ENCODE measurements around the gene AFF1.

AFF1 gene

DNA sequence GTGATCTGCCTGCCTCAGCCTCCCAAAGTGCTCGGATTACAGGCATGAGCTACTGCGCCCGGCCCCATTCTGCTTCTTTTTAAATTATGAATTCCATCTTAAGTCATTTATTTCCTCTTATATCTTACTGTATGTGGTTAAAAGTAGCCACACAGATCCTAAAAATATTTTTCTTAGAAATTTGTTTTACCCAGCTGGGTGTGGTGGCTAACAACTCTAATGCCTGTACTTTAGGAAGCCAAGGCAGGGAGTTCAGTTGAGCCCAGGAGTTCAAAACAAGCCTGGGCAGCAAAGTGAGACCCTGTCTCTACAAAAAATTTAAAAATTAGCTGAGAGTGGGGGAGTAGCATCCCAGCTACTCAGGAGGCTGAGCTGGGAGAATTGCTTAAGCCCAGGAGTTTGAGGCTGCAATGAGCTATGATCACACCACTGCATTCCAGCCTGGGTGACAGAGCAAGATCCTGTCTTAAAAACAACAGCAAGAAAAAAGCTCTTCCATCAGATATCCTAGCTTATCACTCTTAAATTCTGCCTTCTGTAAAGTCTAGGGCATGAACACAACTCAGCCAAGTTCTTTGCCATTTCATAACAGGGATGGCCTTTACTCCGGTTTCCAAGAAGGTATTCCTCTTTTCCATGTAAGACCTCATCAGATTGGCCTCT lies 15.1 kb upstream of the AFF1 start:
- DNase-seq, result no peak

DNA sequence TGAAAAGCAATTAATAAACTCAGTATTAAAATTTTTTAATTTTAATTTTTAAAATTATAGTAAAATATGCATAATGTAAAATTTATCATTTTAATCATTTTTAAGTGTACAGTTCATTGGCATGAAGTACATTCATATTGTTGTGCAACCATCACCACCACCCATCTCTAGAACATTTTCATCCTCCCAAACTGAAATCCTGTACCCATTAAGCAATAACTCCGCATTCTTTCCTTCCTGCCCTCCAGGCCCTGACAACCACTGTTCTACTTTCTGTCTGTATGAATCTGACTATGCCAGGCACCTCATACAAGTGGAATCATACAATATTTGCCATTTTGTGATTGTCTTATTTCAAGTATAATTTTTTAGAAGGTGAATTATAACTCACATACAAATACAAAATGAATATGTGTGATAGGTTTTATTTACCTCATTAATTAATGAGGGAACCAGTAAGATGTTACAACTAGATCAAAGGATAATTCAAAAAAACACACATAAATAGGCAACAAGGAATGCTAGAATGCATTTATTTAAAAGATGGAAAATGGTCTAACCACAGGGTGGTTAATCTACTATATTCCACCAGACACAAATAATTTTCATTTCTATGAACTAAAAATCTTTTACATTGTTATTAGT lies 13.1 kb upstream of the AFF1 start:
- no peak for DNase-seq

DNA sequence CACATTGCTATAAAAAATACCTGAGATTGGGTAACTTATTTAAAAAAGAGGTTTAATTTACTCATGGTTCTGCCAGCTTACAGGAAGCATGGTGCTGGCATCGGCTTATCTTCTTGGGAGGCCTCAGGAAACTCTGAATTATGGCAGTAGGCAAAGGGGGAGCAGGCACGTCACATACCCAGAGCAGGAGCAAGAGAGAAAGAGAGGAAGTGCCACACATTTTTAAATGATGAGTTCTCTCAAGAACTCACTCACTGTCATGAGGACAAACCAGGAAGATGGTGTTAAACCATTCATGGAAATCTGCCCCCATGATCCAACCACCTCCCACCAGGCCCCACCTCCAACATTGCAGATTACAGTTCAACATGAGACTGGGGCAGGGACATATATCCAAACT lies 10.0 kb upstream of the AFF1 start:
- DNase-seq, result no peak

DNA sequence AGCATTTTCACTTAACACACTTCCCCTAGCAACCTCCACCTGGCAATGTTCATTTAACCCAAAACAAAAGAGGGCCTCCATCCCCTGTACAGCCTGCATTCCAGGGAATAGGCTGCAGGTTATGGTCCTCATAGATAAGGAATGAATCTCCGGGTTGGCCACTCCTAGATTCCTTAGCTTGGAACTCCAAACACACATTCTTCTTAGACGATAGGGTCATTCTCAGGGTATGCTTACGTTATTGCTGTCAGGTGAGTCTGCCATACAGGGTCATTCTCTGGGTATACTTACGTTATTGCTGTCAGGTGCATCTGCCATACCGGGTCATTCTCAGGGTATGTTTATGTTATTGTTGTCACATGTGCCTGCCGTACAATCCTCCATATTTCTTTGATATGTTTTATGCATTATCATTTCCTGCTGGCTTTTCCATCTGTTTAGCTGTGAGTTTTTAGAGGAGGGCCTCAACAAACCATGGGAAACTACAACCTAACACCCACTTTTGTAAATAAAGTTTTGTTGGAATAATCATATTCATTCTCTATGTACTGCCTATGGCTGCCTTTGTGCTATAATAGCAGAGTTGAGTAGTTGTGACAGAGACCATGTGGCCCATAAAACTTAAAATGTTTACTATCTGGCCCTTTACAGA lies 8.2 kb upstream of the AFF1 start:
- DNase-seq, result no peak

DNA sequence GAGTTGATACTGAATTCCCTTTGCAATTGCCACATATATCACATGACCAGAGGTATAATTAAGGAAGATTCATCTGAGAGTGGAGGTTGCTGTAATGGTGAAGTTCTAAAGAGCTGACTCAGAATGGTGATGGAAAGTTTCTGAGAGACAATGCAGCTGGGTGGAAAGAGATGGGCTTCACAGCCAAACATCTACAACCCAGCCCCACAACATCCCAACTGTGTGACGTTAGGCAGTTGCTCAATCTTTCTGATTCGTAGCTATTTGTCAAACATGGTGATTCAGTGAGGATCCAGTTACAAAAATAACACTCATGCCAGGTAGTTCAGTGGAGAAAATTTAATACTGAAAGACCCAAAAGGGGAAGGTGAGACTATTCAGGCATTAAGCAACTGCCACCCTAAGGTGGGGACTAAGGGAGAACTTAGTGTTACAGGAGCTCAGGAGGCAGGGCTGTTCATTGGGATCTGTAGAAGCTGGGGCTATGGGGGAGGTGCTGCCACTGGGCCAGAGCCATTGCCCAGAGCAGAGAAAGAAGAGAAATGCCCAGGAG lies 6.9 kb upstream of the AFF1 start:
- no peak for DNase-seq

DNA sequence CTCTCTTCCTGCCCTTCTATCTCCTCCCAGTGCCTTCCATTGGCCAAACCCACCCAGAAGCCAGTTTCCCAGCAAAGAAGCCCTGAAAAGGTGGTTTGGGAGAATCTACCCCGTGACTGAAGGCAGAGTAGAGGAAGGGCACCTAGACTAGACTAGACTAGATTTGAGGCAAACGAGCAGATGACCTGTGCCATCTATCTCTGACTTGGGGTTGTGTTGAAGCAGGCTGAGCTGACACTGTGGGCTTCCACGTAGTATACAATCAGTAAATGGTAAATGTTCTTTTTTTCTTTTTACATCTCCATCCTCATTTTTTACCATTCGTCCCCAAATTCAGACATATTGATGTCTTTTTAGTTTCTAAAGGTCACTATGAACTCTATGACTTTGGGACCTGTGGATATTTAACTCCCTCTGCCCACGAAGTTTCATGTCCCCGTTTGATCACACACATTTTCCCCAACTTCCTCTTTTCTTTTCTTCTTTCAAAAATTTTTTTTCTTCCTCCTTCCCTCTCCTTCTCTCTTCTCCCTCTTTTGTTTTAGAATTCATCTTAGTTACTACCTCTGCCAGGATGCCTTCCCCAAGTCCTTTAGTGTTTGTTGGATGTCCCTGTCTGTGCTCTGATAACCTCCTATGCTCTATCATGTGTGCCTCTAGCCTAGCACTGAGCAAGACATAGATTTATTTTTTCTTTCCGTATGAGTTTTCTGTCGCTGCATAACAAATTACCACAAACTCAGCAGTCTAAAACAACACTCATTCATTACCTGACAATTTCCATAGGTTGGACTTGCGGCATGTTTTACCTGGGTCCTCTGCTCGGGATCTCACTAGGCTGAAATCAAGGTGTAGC lies 6.2 kb upstream of the AFF1 start:
- DNase-seq, result no peak

DNA sequence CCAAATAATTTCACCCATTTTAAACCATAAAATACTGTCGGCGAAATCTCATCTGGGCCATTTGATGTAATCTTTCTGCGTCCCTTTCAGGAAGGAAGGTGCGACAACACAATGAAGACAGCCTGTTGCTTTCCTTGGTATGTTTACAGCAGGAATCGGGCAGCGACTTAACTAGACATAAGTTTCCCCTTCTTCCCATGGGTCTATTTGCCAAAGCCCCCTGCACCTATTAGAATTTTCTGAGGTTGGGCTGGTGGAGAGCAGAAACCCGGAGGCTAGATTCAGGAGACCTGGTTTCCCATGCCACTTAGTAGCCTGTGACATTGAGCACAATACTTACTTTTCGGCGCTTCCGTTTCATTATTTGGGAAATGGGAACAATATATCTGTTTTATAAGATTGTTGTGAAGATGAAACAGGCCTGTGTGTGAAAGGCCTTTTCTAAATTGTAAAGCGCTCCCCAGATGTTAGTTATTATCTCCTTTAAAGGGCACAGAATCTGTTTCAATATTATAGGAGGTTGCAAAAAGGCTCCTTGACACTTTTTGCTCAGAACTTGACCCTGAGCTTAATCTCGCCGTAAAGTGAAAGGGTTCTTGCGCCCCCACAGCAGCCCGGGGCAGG lies 552 bp upstream of the AFF1 start:
- DNase-seq, result no peak

DNA sequence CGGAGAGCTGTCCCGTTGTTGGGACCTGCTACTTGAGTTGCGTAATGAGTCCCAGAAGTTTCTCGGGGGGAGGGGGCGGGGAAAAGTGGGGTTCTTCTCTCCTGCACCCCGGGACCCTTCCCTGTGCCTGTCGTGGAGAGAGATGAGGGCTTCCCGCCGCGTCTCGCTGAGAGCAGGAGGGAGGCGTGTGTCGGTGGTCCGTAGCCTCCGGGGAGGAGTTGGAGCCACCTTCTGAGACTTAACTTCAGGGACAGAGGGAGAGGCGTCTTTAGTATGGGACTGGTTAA lies 698 bp downstream of the AFF1 start:
- no peak for DNase-seq

DNA sequence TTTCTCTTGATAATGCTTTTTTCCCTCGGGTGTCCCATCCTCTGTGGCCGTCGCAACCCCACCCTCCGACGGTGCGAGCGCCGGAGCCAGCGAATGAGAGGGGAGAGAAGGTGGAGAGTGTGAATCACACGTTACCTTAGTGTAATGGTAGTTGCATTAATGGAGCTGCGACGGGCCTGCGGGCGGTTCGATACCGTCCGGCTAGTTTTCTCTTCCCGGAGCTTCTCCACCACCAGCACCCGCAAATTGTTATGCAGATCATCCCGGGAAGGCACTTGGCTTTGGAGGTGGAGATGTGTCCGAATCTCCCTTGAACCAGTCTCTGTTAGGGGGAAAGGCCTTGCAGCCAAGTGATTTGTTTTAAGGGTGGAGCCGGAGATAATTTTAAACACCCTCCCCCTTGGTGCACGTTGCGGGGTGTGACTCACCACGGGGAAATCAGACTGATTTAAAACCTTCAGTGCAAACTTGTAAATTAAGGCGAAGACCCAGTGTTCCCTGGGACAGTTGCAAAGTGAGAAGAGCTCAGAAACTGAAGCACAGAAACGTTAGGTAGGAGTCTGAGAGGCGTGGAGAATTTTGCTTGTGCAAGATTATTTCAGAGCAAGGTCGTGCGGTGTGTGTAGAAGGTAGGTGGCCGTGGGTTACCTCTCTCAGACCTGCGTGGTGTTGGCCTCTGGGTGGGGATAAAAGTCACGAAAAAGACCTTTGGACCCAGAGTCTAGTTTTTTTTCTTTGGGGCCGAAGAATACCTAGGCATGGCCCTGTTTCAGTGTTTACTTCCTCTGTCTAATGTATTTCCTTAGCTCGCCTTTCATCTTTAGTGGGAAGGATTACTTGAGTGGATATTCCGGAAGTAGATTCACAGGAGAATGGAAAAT lies 1.3 kb downstream of the AFF1 start:
- DNase-seq, result peak; percentile 68

DNA sequence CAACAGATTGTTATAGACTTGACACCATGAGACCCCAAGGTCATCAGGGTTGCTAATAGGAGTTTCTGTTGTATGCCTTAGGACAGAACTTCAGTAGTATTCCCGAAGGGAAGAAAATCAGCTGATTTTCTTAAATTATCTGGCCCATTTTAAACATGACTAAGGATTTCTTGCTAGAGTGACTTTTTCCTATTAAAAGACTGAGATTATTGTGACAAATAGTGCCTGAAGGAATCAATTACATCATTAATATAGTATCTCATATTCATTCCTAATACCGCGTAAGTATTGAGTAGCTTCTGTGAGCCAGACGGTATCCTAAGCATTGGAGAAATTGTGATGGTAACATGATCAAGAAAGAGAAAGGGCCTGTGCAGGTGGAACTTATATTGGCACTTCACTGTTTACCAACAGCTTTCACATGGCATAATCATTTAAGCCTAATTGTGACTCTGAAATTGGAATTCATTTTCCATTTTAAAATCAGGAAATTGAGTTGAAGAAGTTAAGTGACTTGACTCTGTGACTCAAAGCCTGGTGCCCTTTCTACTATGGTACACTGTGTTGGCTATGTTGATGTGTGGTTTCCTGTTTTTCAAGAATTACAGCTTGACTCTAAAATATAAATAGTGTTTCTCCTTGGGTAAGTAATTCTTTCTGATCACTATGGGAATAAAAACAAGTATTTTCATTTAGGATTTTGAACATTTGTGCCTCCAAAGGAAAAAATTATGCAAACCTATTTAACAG lies 4.1 kb downstream of the AFF1 start:
- DNase-seq, result no peak

DNA sequence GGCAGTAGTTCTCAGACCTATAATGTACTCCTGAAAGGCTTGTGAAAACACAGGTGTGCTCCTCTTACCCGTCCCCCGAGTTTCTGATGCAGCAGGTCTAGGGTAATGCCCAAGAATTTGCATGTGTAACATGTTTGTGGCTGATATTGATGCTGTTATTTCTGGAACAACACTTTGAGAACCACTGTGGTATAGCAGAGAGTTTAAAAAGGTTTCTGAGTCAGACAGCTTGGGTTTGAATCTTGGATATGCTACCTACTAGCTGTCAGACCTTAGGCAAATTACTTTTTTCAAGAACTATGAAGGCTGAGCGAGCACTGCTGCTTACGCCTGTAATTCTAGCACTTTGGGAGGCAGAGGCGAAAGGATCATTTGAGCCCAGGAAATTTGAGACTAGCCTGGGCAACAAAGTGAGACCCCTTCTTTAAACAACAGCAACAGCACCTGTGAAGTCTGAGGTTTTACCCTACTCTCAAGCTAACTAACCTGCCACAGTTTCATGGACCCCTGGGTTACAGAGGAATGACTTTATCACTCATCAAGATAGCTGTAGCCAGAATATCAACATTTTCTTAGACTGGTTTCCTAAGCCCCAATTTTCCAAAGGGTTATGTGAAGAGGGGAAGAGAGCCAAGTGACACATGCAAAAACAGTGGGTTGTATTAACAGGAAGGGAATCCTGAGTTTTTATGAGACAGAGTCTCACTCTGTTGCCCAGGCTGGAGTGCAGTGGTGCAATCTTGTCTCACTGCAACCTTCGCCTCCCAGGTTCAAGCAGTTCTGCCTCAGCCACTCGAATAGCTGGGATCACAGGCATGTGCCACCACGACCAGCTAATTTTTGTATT lies 5.1 kb downstream of the AFF1 start:
- DNase-seq, result no peak

DNA sequence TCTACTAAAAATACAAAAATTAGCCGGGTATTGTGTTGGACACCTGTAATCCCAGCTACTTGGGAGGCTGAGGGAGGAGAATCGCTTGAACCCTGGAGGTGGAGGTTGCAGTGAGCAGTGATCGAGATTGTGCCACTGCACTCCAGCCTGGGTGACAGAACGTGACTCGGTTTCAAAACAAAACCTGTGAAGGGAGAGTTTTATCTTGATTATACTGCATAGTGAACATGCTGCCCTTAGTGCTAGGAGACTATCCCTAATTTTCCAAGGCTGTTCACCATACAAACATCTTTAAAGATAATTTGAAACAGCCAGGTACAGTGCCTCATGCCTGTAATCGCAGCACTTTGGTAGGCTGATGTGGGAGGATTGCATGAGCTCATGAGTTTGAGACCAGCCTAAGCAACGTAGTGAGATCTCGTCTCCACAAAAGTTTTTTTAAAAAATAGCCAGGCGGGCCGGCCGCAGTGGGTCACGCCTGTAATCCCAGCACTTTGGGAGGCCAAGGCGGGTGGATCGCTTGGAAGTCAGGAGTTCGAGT lies 6.2 kb downstream of the AFF1 start:
- no peak for DNase-seq

DNA sequence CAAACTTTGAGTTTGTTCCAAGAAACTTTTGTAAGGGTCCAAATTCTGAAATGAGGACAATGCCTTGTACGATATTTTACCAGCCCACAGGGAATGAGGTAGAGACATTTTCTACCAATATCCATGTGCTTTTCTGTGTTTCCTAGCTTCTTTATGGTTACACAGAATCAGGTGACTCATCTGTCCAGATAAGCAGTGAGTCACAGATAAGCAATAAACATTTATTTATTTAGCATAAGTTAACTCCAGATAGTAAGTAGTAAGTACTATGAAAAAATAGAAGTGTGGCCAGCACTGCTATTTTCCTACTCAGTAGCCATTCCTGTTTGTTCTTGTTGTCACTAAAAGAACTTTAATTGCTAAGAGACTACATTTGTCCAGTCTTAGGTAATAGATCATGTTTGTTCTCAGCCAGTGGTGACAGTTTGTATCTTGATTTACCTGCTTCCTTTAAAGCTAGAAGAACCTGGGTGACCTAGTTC lies 7.4 kb downstream of the AFF1 start:
- DNase-seq, result no peak

DNA sequence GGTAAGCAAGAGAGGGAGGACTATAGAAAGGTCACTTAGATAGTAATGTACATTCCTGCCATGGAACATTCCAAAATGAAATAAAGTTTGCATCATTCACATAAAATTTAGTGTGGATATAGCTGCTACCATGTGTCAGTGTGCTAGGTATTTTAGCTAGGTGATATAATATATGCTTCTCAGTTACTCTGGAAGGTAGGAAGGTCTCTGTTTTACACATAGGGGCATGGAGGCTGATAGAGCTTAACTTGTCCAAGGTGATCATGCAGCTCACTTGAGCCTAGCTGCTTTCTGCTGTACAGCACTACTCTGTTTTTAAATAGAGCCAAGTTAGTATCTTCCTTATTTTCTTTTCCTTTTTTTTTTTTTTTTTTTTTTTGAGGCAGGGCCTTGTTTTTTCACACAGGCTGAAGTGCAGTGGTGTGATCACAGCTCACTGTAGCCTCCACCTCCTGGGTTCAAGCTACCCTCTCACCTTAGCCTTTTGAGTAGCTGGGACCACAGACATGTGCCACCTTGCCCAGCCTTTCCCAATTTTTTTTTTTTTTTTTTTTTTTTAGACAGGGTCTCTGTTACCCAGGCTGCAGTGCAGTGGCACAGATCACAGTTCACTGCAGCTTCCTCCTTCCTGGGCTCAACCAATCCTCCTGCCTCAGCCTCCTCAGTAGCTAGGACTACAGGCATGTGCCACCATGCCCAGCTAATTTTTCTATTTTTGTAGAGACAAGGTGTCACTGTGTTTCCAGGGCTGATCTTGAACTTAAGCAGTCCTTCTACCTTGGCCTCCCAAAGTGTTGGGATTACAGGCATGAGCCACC lies 10.4 kb downstream of the AFF1 start:
- DNase-seq, result no peak

DNA sequence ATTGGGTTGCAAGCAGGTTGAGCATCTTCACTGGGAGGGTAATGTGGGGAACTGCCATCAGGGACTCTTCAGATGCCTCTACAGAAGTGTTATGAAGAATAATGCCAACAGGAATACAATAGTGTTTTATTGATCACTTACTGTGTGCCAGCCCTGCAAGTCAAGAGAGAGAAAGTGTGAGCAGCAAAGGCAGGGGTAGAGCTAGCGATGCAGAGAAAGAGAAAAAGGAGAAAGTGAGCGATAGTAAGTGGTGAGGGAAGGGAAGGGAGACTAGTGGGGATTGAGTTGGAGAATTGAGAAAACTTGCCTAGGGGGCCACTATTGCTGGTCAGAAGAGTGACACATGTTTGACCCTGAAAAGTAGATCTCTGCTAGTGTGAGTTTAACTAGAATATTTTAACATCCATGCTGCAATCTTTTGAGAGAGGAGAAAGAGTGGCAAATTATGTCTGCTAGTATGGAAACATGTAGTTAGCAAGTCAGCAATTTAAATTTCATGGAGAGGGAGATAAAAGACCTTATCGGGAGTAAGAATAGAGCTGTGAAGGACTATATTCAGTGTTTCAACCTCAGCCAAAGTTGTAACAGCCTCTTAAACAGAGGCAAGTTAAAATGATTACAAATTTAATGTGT lies 12.2 kb downstream of the AFF1 start:
- no peak for DNase-seq

DNA sequence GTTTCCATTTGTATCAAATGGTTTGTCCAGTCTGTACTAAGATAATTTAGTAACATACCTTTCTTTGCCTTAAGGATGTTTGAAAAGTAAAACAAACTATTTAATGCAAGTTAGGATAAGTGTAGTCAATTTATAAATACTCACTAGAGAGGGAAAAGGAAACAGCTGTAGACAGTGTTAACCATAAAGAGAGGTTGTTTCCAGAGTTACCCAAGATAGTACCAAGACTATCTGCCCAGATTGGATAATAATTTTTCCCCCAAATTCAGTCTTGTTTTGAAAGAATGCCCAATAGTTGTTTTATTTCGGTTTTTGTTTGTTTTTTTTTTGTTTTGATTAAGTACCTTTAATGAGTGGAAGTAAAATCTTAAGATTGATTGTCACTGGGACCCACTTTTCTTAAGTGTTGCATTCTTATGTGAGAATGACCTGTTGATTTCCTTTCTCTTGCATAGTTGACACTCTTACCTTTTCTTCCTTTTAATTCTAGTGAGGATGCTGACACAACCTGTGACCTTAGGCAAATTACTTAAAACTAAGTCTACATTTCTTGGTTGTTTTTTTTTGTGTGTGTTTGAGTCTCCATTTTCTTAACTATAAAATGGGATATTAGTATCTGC lies 12.8 kb downstream of the AFF1 start:
- DNase-seq, result no peak

DNA sequence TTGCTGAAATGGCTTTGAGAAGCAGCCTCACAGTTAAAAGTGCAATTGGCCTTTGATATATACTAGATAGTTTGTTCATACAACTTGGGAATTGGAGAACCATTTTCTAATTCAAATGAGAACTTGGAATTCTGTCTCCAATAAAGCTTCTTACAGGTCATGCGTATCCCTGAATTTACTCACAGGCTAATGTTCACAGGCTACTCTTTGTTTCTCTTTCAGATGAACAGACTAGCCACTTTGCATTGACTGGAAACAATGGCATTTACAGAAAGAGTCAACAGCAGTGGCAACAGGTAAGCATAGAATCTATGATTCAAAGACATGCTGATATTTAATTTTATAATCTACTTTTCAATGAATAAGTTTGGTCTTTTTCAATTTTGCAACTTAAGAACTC lies 13.5 kb downstream of the AFF1 start:
- DNase-seq, result no peak

All from activated CD4-positive, CD25-positive, alpha-beta regulatory T cell treated with anti-CD3 and anti-CD28 coated beads, Interleukin-2, amount 50 U/mL, for 72 hours (primary cell).